HEK293 (cell line): ENCODE measurements around the gene NIP7.

Source experiments
- CTCF ChIA-PET: fragments of 350-600 bp; formaldehyde crosslinking; extraction: SDS; loops from one replicate; lab custom pipeline; 2021; ENCODE audit warnings: antibody characterized with exemption; lab: Yijun Ruan, JAX
- POLR2A ChIA-PET: fragments of 300-600 bp; formaldehyde crosslinking; extraction: SDS; loops from one replicate; lab custom pipeline; 2020; ENCODE audit warnings: antibody characterized with exemption, inconsistent platforms; lab: Yijun Ruan, JAX
- H3K27ac ChIP-seq: fragments of 200-500 bp; sonication (Bioruptor generic); 2 replicates; pipeline ENCODE4 v1.5.1; 2014; ENCODE audit warnings: low read depth, low read length, control low read depth, inconsistent platforms; ENCODE audit errors: extremely low read depth
- H3K36me3 ChIP-seq, 2 experiments: fragments of 200-500 bp in 1 of 2; sonication (Bioruptor generic) in 1 of 2; 1 replicate in 1 of 2; 2 replicates in 1 of 2; pipeline ENCODE4 v1.5.1; 2014 to 2017; ENCODE audit warnings: inconsistent platforms in 2 of 2, low read length in 2 of 2; ENCODE audit not compliant: control insufficient read depth in 2 of 2, insufficient read depth in 1 of 2
- H3K4me1 ChIP-seq: fragments of 200-500 bp; sonication (Bioruptor generic); 2 replicates; pipeline ENCODE4 v1.5.1; 2014; ENCODE audit warnings: mild to moderate bottlenecking, low read length, inconsistent platforms; ENCODE audit not compliant: control insufficient read depth, insufficient read depth
- H3K4me3 ChIP-seq: 2 replicates; pipeline ENCODE4 v1.5.1; 2011; ENCODE audit warnings: low read depth, mild to moderate bottlenecking, control low read depth, low read length, moderate library complexity
- H3K9me3 ChIP-seq: fragments of 200-500 bp; sonication (Bioruptor generic); 2 replicates; pipeline ENCODE4 v1.5.1; 2014; ENCODE audit warnings: low read depth, low read length, inconsistent platforms; ENCODE audit not compliant: control insufficient read depth, insufficient read depth
- EGR2 ChIP-seq: fragments of 450-650 bp; formaldehyde crosslinking; IDR thresholded peaks from 2 replicates; pipeline ENCODE4 v1.5.1; 2016; ENCODE audit warnings: low read depth, missing biosample characterization, missing genetic modification characterization
- FEZF1 ChIP-seq: fragments of 450-650 bp; formaldehyde crosslinking; IDR thresholded peaks from 2 replicates; pipeline ENCODE4 v1.5.1; 2016; ENCODE audit warnings: missing biosample characterization, missing genetic modification characterization
- GLIS2 ChIP-seq: fragments of 450-650 bp; formaldehyde crosslinking; IDR thresholded peaks from 2 replicates; pipeline ENCODE4 v1.5.1; 2016; ENCODE audit warnings: missing biosample characterization, missing genetic modification characterization
- KLF1 ChIP-seq: fragments of 450-650 bp; formaldehyde crosslinking; IDR thresholded peaks from 2 replicates; pipeline ENCODE4 v1.5.1; 2016; ENCODE audit warnings: missing biosample characterization, missing genetic modification characterization
- KLF9 ChIP-seq: fragments of 450-650 bp; formaldehyde crosslinking; IDR thresholded peaks from 2 replicates; pipeline ENCODE4 v1.5.1; 2016; ENCODE audit warnings: missing biosample characterization, missing genetic modification characterization, low read depth
- PRDM1 ChIP-seq: fragments of 450-650 bp; formaldehyde crosslinking; IDR thresholded peaks from 2 replicates; pipeline ENCODE4; 2016; ENCODE audit warnings: missing biosample characterization, missing genetic modification characterization
- SP2 ChIP-seq: fragments of 450-650 bp; formaldehyde crosslinking; IDR thresholded peaks from 2 replicates; pipeline ENCODE4 v1.5.1; 2016; ENCODE audit warnings: missing biosample characterization, missing genetic modification characterization
- YY1 ChIP-seq: fragments of 450-650 bp; formaldehyde crosslinking; IDR thresholded peaks from 2 replicates; pipeline ENCODE4 v1.5.1; 2018; ENCODE audit warnings: missing biosample characterization, missing genetic modification characterization
- YY2 ChIP-seq: fragments of 450-650 bp; formaldehyde crosslinking; IDR thresholded peaks from 2 replicates; pipeline ENCODE4 v1.5.1; 2016; ENCODE audit warnings: missing biosample characterization, missing genetic modification characterization
- ZBTB20 ChIP-seq: fragments of 450-650 bp; formaldehyde crosslinking; IDR thresholded peaks from 2 replicates; pipeline ENCODE4 v1.5.1; 2016; ENCODE audit warnings: missing biosample characterization, missing genetic modification characterization
- ZBTB26 ChIP-seq: fragments of 450-650 bp; formaldehyde crosslinking; optimal IDR thresholded peaks from 2 replicates; pipeline ENCODE3; 2016; ENCODE audit warnings: missing biosample characterization, mild to moderate bottlenecking, missing genetic modification characterization
- ZFHX2 ChIP-seq: fragments of 450-650 bp; formaldehyde crosslinking; conservative IDR thresholded peaks from 2 replicates; pipeline ENCODE4 v1.5.1; 2016; ENCODE audit warnings: missing biosample characterization, missing genetic modification characterization
- ZIC2 ChIP-seq: fragments of 450-650 bp; formaldehyde crosslinking; IDR thresholded peaks from 2 replicates; pipeline ENCODE4 v1.5.1; 2016; ENCODE audit warnings: missing biosample characterization, missing genetic modification characterization
- ZNF10 ChIP-seq: fragments of 450-650 bp; formaldehyde crosslinking; IDR thresholded peaks from 2 replicates; pipeline ENCODE4 v1.5.1; 2017; ENCODE audit warnings: missing biosample characterization, missing genetic modification characterization
- ZNF121 ChIP-seq: fragments of 450-650 bp; formaldehyde crosslinking; IDR thresholded peaks from 2 replicates; pipeline ENCODE4 v1.5.1; 2016; ENCODE audit warnings: missing biosample characterization, missing genetic modification characterization
- ZNF248 ChIP-seq: fragments of 450-650 bp; formaldehyde crosslinking; IDR thresholded peaks from 2 replicates; pipeline ENCODE4 v1.5.1; 2017; ENCODE audit warnings: missing biosample characterization, missing genetic modification characterization
- ZNF335 ChIP-seq: fragments of 450-650 bp; formaldehyde crosslinking; conservative IDR thresholded peaks from 2 replicates; pipeline ENCODE4 v1.5.1; 2016; ENCODE audit warnings: missing biosample characterization, missing genetic modification characterization
- ZNF341 ChIP-seq: fragments of 450-650 bp; formaldehyde crosslinking; IDR thresholded peaks from 2 replicates; pipeline ENCODE4; 2016; ENCODE audit warnings: low read depth, missing biosample characterization, missing genetic modification characterization
- ZNF488 ChIP-seq: fragments of 450-650 bp; formaldehyde crosslinking; IDR thresholded peaks from 2 replicates; pipeline ENCODE4 v1.5.1; 2016; ENCODE audit warnings: missing biosample characterization, missing genetic modification characterization
- ZNF529 ChIP-seq: fragments of 450-650 bp; formaldehyde crosslinking; IDR thresholded peaks from 2 replicates; pipeline ENCODE4 v1.5.1; 2017; ENCODE audit warnings: missing genetic modification characterization, missing biosample characterization; ENCODE audit not compliant: insufficient replicate concordance
- ZNF548 ChIP-seq: fragments of 450-650 bp; formaldehyde crosslinking; IDR thresholded peaks from 2 replicates; pipeline ENCODE4 v1.5.1; 2016; ENCODE audit warnings: missing biosample characterization, missing genetic modification characterization
- ZNF600 ChIP-seq: fragments of 450-650 bp; formaldehyde crosslinking; IDR thresholded peaks from 2 replicates; pipeline ENCODE4 v1.5.1; 2016; ENCODE audit warnings: missing biosample characterization, missing genetic modification characterization
- ZNF664 ChIP-seq: fragments of 450-650 bp; formaldehyde crosslinking; IDR thresholded peaks from 2 replicates; pipeline ENCODE4 v1.5.1; 2016; ENCODE audit warnings: missing biosample characterization, missing genetic modification characterization
- ZNF768 ChIP-seq: fragments of 450-650 bp; formaldehyde crosslinking; IDR thresholded peaks from 2 replicates; pipeline ENCODE4 v1.5.1; 2018; ENCODE audit warnings: missing biosample characterization, mild to moderate bottlenecking, missing genetic modification characterization
- ZNF791 ChIP-seq: fragments of 450-650 bp; formaldehyde crosslinking; IDR thresholded peaks from 2 replicates; pipeline ENCODE4 v1.5.1; 2016; ENCODE audit warnings: missing biosample characterization, missing genetic modification characterization
- TF ChIP-seq, protein P1 (sequence below): fragments of 450-650 bp; formaldehyde crosslinking; IDR thresholded peaks from 2 replicates; pipeline ENCODE4 v1.5.1; 2016; ENCODE audit warnings: missing biosample characterization, missing genetic modification characterization
- TF ChIP-seq, protein P2 (sequence below): fragments of 450-650 bp; formaldehyde crosslinking; conservative IDR thresholded peaks from 2 replicates; pipeline ENCODE4 v1.5.1; 2016; ENCODE audit warnings: low read depth, missing biosample characterization, missing genetic modification characterization

NIP7 gene

GRCh38 chr16:69327585-69328310, 11.8 kb upstream of the NIP7 start:
- no peaks in the 10 kb centered on the region for H3K9me3 ChIP-seq
- H3K4me1 ChIP-seq: peaks cover 8% of the 10 kb centered on the region
- peak; percentile 93 for TF ChIP-seq ZNF121
- TF ChIP-seq KLF1 (tag by site-specific recombination): 0 out of 2 replicates have a peak, but pooled peaks have one; percentile 22
- no peak for TF ChIP-seq ZNF248 (tag by site-specific recombination)
- H3K4me3 ChIP-seq: no peak overlapping the region; the same call in 1 of the 2 replicates
- CTCF ChIA-PET: interaction anchor here (0.6 kb wide), 1 partner anchor 178 kb away, joined by 3 read pairs; no protein-coding TSS in a partner anchor
- H3K36me3 ChIP-seq: peaks cover 22 to 77% of the 10 kb centered on the region in 2 experiments; a peak in 2 of 3 replicates
- peak overlapping the region; percentile 50; the same call in 1 of the 2 replicates for H3K27ac ChIP-seq
- POLR2A ChIA-PET: interaction anchor here (0.7 to 4.9 kb wide), 3 partner anchors 10 to 16 kb away, joined by 3 to 27 read pairs (median 8); partner anchors contain the start of genes COG8 and NIP7

DNA sequence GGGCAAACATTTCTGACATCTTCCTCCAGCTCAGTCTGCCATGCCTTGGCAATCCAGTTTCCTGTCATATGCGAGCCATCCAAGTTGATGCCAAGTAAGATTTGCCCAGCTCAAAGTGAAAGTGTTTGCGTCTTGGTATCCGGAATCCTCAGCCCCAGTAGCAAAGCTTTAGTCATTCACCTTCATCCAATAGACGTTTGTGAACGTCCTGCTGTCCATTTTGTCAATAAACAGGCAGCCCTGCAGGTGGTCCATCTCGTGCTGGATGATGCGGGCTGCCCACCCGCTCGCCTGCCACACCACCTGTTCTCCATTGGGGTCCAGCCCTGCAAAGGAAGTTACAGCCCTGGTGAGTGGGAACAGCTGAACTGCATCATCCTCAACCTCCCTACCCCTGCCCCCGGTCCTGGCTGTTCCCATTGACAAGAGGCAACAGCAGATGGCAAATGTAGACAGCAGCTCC, 10.7 kb upstream of the NIP7 start:
- Histone ChIP-seq H3K27ac (peak overlapping the region; percentile 78; the same call in 1 of the 2 replicates), H3K9me3 (no peaks in the 10 kb centered on the region), H3K4me3 (peak overlapping the region; percentile 80), H3K4me1 (peaks cover 8% of the 10 kb centered on the region), H3K36me3 (peaks cover 15 to 77% of the 10 kb centered on the region in 2 experiments; a peak in 2 of 3 replicates)
- ChIA-PET CTCF (interaction anchor here (0.6 to 1.0 kb wide), 2 partner anchors 13 to 813 kb away, joined by 4 to 6 read pairs; no protein-coding TSS in a partner anchor), POLR2A (interaction anchor here (0.6 to 4.9 kb wide), 5 partner anchors 12 to 426 kb away, joined by 3 to 27 read pairs (median 4); partner anchors contain the start of genes COG8, NIP7 and NOB1)
- peak; percentile 12; the same call in 1 of the 2 replicates for TF ChIP-seq GLIS2 (tag by site-specific recombination)
- TF ChIP-seq ZBTB26: no peak
- TF ChIP-seq ZBTB20 (tag by site-specific recombination): peak; percentile 35; the same call in 1 of the 2 replicates
- 0 out of 2 replicates have a peak, but pooled peaks have one; percentile 8 for TF ChIP-seq YY1 (tag by site-specific recombination)
- no peak for TF ChIP-seq ZNF664 (tag by site-specific recombination)
- TF ChIP-seq ZNF791 (tag by site-specific recombination): no peak
- peak; percentile 56 for TF ChIP-seq ZNF600 (tag by site-specific recombination)
- TF ChIP-seq ZNF529 (tag by site-specific recombination): no peak
- 0 out of 2 replicates have a peak, but pooled peaks have one; percentile 22 for TF ChIP-seq PRDM1 (tag by site-specific recombination)
- TF ChIP-seq ZNF768 (tag by site-specific recombination): no peak
- TF ChIP-seq ZNF10 (tag by site-specific recombination): peak; percentile 55; the same call in 1 of the 2 replicates
- TF ChIP-seq ZFHX2 (tag by site-specific recombination): peak; percentile 39; the same call in 1 of the 2 replicates
- TF ChIP-seq YY2 (tag by site-specific recombination): peak; percentile 19; the same call in 1 of the 2 replicates
- peak; percentile 61 for TF ChIP-seq FEZF1 (tag by site-specific recombination)
- TF ChIP-seq ZIC2: peak; percentile 66
- TF ChIP-seq, protein P1, sequence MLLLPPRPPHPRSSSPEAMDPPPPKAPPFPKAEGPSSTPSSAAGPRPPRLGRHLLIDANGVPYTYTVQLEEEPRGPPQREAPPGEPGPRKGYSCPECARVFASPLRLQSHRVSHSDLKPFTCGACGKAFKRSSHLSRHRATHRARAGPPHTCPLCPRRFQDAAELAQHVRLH (tag by site-specific recombination): no peak
- peak; percentile 95 for TF ChIP-seq ZNF341 (tag by site-specific recombination)
- peak; percentile 89 for TF ChIP-seq ZNF335
- no peak for TF ChIP-seq ZNF548
- TF ChIP-seq KLF9: peak; percentile 11; the same call in 1 of the 2 replicates
- 0 out of 2 replicates have a peak, but pooled peaks have one; percentile 18 for TF ChIP-seq EGR2 (tag by site-specific recombination)
- TF ChIP-seq, protein P2, sequence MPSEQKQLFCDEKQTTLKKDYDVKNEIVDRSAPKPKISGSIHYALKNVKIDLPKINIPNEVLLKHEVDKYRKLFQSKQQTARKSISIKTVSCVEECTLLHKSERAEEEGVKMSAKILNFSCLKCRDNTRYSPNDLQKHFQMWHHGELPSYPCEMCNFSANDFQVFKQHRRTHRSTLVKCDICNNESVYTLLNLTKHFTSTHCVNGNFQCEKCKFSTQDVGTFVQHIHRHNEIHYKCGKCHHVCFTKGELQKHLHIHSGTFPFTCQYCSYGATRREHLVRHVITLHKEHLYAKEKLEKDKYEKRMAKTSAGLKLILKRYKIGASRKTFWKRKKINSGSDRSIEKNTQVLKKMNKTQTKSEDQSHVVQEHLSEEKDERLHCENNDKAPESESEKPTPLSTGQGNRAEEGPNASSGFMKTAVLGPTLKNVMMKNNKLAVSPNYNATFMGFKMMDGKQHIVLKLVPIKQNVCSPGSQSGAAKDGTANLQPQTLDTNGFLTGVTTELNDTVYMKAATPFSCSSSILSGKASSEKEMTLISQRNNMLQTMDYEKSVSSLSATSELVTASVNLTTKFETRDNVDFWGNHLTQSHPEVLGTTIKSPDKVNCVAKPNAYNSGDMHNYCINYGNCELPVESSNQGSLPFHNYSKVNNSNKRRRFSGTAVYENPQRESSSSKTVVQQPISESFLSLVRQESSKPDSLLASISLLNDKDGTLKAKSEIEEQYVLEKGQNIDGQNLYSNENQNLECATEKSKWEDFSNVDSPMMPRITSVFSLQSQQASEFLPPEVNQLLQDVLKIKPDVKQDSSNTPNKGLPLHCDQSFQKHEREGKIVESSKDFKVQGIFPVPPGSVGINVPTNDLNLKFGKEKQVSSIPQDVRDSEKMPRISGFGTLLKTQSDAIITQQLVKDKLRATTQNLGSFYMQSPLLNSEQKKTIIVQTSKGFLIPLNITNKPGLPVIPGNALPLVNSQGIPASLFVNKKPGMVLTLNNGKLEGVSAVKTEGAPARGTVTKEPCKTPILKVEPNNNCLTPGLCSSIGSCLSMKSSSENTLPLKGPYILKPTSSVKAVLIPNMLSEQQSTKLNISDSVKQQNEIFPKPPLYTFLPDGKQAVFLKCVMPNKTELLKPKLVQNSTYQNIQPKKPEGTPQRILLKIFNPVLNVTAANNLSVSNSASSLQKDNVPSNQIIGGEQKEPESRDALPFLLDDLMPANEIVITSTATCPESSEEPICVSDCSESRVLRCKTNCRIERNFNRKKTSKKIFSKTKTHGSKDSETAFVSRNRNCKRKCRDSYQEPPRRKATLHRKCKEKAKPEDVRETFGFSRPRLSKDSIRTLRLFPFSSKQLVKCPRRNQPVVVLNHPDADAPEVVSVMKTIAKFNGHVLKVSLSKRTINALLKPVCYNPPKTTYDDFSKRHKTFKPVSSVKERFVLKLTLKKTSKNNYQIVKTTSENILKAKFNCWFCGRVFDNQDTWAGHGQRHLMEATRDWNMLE: no peak
- no peak for TF ChIP-seq ZNF488 (tag by site-specific recombination)
- TF ChIP-seq SP2: no peak
